ENCODE results near the gene DENND1A.
A peak's percentile ranks its signal among the peaks of the same experiment; 100 is the strongest.
"Not testable (repeated sequence)": the region's sequence is repeated elsewhere in the genome, so short reads cannot be mapped to it uniquely, and the experiment has no call there.

Gene DENND1A

GRCh38 chr9:123922431-123922830 lies 7.5 kb downstream of the DENND1A start:
- DNase-seq: no peak

- DNase-seq: peak; percentile 32
These were observed 15.3 kb downstream of the DENND1A start for GRCh38 chr9:123914517-123915196.

- DNase-seq: no peak
These were observed 17.6 kb downstream of the DENND1A start for GRCh38 chr9:123912167-123912897.

GRCh38 chr9:123911024-123911423 lies 18.9 kb downstream of the DENND1A start:
- no peak for DNase-seq

- DNase-seq: not testable (repeated sequence)
These were observed 20.7 kb downstream of the DENND1A start for GRCh38 chr9:123909192-123909591.

- DNase-seq: not testable (repeated sequence)
These were observed 26.4 kb downstream of the DENND1A start for GRCh38 chr9:123903550-123903949.

GRCh38 chr9:123894822-123895221 lies 35.1 kb downstream of the DENND1A start:
- no peak for DNase-seq

- no peak for DNase-seq
These were observed 36.0 kb downstream of the DENND1A start for GRCh38 chr9:123893831-123894460.

GRCh38 chr9:123893115-123893514 lies 36.8 kb downstream of the DENND1A start:
- no peak for DNase-seq

GRCh38 chr9:123887837-123888236 lies 42.1 kb downstream of the DENND1A start:
- DNase-seq: no peak

GRCh38 chr9:123885834-123886233 lies 44.1 kb downstream of the DENND1A start:
- DNase-seq: not testable (repeated sequence)

- DNase-seq: no peak
These were observed 46.3 kb downstream of the DENND1A start for GRCh38 chr9:123883634-123884033.

- DNase-seq: no peak
These were observed 48.3 kb downstream of the DENND1A start for GRCh38 chr9:123881604-123882003.

GRCh38 chr9:123880420-123880819 lies 49.5 kb downstream of the DENND1A start:
- no peak for DNase-seq

GRCh38 chr9:123876750-123877149 lies 53.2 kb downstream of the DENND1A start:
- DNase-seq: no peak

GRCh38 chr9:123872710-123873109 lies 57.2 kb downstream of the DENND1A start:
- DNase-seq: no peak

- no peak for DNase-seq
These were observed 58.1 kb downstream of the DENND1A start for GRCh38 chr9:123871781-123872180.

GRCh38 chr9:123868002-123868401 lies 61.9 kb downstream of the DENND1A start:
- DNase-seq: no peak

- no peak for DNase-seq
These were observed 62.9 kb downstream of the DENND1A start for GRCh38 chr9:123867034-123867433.

GRCh38 chr9:123866497-123866896 lies 63.4 kb downstream of the DENND1A start:
- no peak for DNase-seq

- no peak for DNase-seq
These were observed 64.5 kb downstream of the DENND1A start for GRCh38 chr9:123865226-123866000.

GRCh38 chr9:123864251-123864650 lies 65.7 kb downstream of the DENND1A start:
- DNase-seq: no peak

- no peak for DNase-seq
These were observed 66.6 kb downstream of the DENND1A start for GRCh38 chr9:123863164-123863855.

Measured in stimulated activated CD4-positive, alpha-beta T cell treated with anti-CD3 and anti-CD28 coated beads, Interleukin-15, amount 100 ng/mL, for 24 hours (primary cell).